GM21717 (cell line): ENCODE results near the gene AGBL1.
"Not testable (repeated sequence)": the region's sequence is repeated elsewhere in the genome, so short reads cannot be mapped to it uniquely, and the experiment has no call there.

ENCODE experiments used
- ATAC-seq: cut with Tn5 transposase; IDR thresholded peaks from one replicate; pipeline ENCODE4 v1.9.1; 2021; ENCODE audit warnings: mild to moderate bottlenecking, moderate library complexity; ENCODE audit not compliant: unreplicated experiment

The AGBL1 gene

DNA sequence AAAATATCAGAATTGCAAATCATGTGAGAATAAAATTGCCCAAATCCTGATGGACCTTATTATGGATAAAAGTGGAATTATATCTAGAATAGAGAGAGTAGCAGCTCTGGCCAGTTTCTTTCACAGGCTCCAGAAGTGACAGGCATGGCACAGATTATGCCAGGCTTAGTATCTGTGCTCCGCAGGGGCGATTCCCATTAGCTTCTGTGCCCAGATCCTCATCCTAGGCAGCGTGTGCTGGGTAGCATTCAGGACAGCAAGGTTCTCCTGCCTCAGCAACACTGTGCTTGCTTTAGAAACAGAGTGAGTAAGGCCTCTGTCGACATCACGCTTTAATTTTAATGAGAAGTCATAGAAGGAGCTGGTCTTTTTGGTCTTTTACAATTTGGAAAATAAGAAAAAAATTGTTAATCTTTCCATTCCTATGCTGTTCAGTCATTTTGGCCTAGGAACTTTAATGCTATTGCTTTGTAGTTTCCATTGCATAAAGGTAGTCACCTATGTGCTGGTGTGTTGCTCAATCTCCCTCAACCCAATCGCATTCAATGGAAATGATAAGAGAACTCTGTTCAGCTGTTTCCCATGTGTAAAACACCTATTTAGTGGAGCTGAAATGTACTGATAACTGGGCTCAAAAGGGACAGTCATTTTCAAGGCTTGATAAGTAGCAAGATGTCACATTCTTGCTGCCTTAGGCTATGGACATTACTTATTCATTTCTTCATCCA, 770.1 kb downstream of the AGBL1 start:
- no peak for ATAC-seq

- no peak for ATAC-seq
Measured at GRCh38 chr15:86850939-86851338, 771.3 kb downstream of the AGBL1 start.

- no peak for ATAC-seq
Measured at GRCh38 chr15:86852741-86853140, 773.1 kb downstream of the AGBL1 start.

GRCh38 chr15:86854176-86854575, 774.5 kb downstream of the AGBL1 start:
- no peak for ATAC-seq

GRCh38 chr15:86855307-86856291, 775.9 kb downstream of the AGBL1 start:
- ATAC-seq, result no peak

GRCh38 chr15:86857701-86858100, 778.0 kb downstream of the AGBL1 start:
- no peak for ATAC-seq

DNA sequence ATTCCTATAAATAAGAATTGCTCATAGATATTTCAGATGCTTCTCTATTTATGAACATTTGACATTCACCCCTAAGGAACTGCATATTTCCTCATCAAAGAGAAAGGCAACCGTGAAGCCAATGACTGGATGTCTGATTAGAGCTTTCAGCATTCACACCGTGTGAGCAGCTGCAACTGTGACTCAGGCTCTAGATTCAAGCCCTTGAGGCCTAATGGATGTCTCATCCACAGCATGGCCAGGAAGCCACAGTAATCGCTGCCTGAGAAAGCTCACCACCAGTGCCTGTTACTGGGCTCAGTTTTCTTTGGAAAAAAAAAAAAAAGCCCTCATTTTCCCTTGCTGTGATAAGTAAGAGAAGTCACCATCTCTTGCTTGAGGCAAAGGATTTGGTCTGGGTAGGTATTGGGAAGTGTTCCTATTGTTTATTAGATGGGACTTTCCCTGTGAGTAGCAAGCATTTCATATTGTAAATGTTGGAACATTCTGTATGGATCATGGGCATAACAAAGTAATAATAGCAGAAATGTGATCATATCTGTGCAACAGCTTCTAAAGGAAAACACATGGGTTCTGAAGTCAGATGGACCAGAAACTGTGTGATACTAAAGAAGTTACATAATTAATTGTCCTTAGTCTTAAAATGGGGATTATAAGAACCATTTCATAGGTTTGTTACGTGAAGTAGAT, 783.7 kb downstream of the AGBL1 start:
- no peak for ATAC-seq

- ATAC-seq, result no peak
Measured at GRCh38 chr15:86865920-86866319, 786.2 kb downstream of the AGBL1 start.

- no peak for ATAC-seq
Measured at GRCh38 chr15:86870846-86871245, 791.2 kb downstream of the AGBL1 start.

DNA sequence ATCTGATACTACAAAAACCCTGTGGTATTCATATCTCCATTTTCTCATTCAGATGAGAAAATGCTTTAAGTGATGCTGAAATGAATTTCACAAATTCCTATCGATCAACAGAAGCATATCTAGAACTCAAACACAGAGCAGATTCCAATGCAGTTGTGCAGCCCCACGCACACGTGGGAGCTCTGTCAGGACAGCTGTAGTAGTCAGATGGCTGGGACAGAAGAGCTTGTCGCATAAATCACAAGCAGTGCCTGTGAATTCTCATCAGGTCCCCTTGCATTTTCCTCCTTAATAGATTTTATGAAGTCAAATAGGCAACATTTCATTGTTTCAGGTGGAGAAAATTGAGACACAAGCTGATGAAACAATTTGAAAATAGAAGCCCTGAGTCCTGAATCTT, 792.3 kb downstream of the AGBL1 start:
- no peak for ATAC-seq

- ATAC-seq, result no peak
Measured at GRCh38 chr15:86872782-86873181, 793.1 kb downstream of the AGBL1 start.

DNA sequence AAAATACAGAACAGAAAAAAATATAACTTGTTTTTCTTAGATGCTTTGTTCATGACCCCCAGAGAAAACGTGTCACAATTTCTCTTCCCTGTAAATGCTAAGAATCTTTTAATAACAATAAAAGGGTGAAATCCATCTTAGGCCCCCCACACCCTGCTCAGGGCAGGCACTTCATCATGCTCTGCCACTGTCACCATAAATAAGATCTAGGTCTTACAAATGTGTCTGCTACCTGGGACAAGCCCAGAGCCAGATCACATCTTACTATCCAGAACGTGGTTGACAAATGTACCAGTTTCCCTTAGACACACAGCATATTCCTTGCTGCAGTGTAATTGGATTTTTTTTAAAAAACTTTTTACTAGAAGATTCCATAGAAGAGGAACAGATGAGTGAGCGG, 795.4 kb downstream of the AGBL1 start:
- ATAC-seq, result no peak

- ATAC-seq, result no peak
Measured at GRCh38 chr15:86876387-86876944, 796.8 kb downstream of the AGBL1 start.

DNA sequence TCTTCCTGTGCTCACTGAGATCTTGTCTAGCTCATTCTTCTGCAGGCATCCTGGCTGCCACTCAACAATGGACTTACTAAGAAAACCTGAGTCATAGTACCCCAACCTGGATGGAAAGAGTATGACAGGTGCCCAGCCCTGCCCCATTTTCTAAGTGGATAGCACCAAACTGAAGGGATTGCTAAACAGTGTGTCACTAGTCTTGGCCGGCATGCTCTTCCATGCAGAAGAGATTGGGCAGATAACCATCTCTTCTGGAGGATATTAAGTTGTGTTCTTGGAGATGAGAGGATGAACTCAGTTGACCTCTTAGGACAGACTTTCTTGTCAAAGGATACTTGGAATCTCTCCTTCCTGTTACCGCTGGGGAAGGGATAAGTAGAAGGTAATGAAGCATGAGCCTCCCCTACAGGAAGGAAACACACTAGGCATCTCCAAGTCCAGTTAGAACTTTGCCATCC, 797.5 kb downstream of the AGBL1 start:
- ATAC-seq, result no peak

GRCh38 chr15:86878844-86879243, 799.2 kb downstream of the AGBL1 start:
- ATAC-seq, result not testable (repeated sequence)

- ATAC-seq, result no peak
Measured at GRCh38 chr15:86879250-86880229, 799.9 kb downstream of the AGBL1 start.

- ATAC-seq, result no peak
Measured at GRCh38 chr15:86885616-86886015, 805.9 kb downstream of the AGBL1 start.

GRCh38 chr15:86892774-86893449, 813.2 kb downstream of the AGBL1 start:
- no peak for ATAC-seq

- no peak for ATAC-seq
Measured at GRCh38 chr15:86894269-86894668, 814.6 kb downstream of the AGBL1 start.
